ENCODE data around the gene FOXR1. TPM values are rescaled to one million over a fixed set of nuclear protein-coding genes. Genes with fewer than 3 reads are reported as not detected.

Gene FOXR1
- polyA plus RNA-seq, 1 experiment, result not detected

DNA sequence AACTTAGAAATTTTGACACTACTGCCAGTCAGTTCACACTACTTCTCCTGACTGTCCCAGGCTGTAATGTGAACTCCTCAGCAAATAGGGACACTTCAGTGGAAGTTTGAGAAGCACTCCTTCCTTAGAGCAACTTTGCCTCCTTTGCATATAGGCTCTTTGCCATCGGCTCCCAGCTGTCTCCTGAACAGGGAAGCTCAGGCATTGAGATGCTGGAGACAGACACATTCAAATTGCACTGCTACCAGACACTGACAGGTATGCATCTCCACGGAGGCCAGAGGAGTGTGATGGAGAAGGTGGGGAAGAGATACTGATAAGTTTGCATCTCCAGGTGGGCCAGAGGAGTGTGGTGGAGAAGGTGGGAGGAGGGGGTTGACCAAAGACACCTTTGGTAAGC, 48.4 kb downstream of the FOXR1 start:
- TF ChIP-seq CTCF (IDR thresholded peaks at IDR 0.05; ENCODE audit: insufficient read depth, low read depth, low read length), result no peak
- Histone ChIP-seq H3K4me3 (ENCODE audit: low read depth, low read length) (peak overlapping the region; percentile 85), H3K27me3 (ENCODE audit: control insufficient read depth, insufficient read depth, low read length) (no peaks in the 10 kb centered on the region), H3K36me3 (ENCODE audit: control insufficient read depth, insufficient read depth, low read length) (peaks cover 14% of the 10 kb centered on the region)
- no peak for DNase-seq (ENCODE audit: low read depth)
- POLR2A ChIA-PET, result no interaction called here
- CTCF ChIA-PET, result interaction anchor here (1.2 to 3.4 kb wide), 2 partner anchors 10 to 360 kb away, joined by 3 to 13 read pairs; partner anchors contain the start of gene SLC37A4

GRCh38 chr11:119021631-119022030, 50.1 kb downstream of the FOXR1 start:
- H3K4me3 ChIP-seq (ENCODE audit: low read depth, low read length), result no peak overlapping the region
- CTCF ChIA-PET, result no interaction called here
- no peak for TF ChIP-seq CTCF (IDR thresholded peaks at IDR 0.05; ENCODE audit: insufficient read depth, low read depth, low read length)
- no peak for DNase-seq (ENCODE audit: low read depth)
- POLR2A ChIA-PET, result no interaction called here
- H3K36me3 ChIP-seq (ENCODE audit: control insufficient read depth, insufficient read depth, low read length), result peaks cover 8% of the 10 kb centered on the region
- no peaks in the 10 kb centered on the region for H3K27me3 ChIP-seq (ENCODE audit: control insufficient read depth, insufficient read depth, low read length)

DNA sequence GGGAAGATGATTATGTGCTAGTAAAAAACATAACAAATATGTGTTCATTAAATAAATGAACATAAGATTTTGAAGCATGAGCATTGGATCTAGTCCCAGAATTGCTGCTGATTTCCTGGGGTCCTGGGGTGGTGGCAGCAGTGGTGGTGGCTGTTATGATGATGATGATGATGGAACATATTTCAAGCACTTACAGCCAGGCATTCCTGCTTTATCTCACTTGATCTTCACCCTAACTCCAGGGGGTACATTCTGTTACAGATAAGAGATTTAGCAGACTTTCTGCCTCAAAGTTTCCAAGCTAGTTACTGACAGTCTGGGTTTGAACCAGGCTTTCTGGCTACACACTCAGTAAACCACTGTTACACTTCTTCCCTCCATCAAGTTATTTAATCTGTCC, 52.2 kb downstream of the FOXR1 start:
- no peak for DNase-seq (ENCODE audit: low read depth)
- POLR2A ChIA-PET, result interaction anchor here (0.6 kb wide), 2 partner anchors 61 to 98 kb away, joined by 5 to 14 read pairs; partner anchors contain the start of gene HINFP
- CTCF ChIA-PET, result no interaction called here

DNA sequence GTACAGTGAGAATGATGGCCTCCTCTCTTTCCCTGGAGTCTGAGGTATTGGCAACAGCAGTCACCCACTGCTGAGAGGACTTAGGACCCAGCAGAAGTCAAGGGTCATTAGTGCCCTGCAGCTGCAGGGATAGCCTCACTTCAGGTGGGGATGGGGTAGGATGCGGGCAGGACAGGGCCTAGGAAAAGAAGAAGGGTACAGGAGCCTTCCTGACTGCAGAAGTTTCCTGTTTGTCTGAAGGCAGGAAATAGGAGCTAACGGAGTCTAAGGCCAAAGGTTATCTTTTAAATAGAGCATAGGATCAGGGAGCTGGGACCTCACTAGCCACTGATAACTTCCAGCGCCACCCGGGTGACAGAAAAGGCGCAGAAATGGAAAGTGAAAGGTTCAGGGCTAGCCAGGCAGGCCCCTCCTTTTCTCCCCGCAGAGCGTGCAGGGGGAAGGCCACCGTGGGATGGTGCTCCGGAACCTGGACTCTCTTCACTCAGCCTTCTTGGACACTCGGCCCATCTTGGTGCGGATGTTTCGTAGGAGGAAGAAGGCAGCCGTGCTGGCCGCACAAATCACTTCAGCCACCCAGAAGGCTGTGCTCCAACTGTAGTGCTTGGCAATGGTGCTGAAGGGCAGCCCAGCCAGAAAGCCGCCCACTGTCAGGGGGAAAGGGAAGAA, 53.0 kb downstream of the FOXR1 start:
- Histone ChIP-seq H3K4me3 (ENCODE audit: low read depth, low read length) (no peak overlapping the region), H3K27me3 (ENCODE audit: control insufficient read depth, insufficient read depth, low read length) (no peaks in the 10 kb centered on the region), H3K36me3 (ENCODE audit: control insufficient read depth, insufficient read depth, low read length) (peaks cover 8% of the 10 kb centered on the region)
- TF ChIP-seq CTCF (IDR thresholded peaks at IDR 0.05; ENCODE audit: insufficient read depth, low read depth, low read length), result no peak
- ChIA-PET POLR2A (no interaction called here), CTCF (interaction anchor here (1.0 kb wide), 1 partner anchor 95 kb away, joined by 4 read pairs; no protein-coding TSS in a partner anchor)
- no peak for DNase-seq (ENCODE audit: low read depth)

More for the DNA sequence above, 52.2 kb downstream of the FOXR1 start:
- TF ChIP-seq CTCF (IDR thresholded peaks at IDR 0.05; ENCODE audit: insufficient read depth, low read depth, low read length), result no peak
- Histone ChIP-seq H3K36me3 (ENCODE audit: control insufficient read depth, insufficient read depth, low read length) (peaks cover 8% of the 10 kb centered on the region), H3K27me3 (ENCODE audit: control insufficient read depth, insufficient read depth, low read length) (no peaks in the 10 kb centered on the region), H3K4me3 (ENCODE audit: low read depth, low read length) (no peak overlapping the region)

DNA sequence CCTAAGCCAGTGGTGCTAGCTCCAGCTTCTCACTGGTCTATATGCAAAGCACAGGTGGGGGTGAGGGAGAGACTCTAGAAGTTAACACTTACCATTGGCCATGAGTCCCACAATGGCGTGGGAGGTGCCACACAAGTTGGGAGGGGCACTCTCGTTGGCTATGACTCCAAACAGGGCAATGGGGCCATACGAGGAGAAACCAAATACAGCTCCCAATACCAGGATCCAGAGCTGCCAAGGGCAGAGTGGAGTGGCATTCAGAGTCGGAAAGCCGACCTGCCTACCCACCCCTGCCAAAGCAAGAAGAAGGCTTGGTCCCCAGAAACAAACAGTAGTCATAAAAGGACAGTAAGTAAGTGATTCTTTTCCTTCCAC, 53.5 kb downstream of the FOXR1 start:
- H3K4me3 ChIP-seq (ENCODE audit: low read depth, low read length), result no peak overlapping the region
- no peak for DNase-seq (ENCODE audit: low read depth)
- TF ChIP-seq CTCF (IDR thresholded peaks at IDR 0.05; ENCODE audit: insufficient read depth, low read depth, low read length), result no peak
- ChIA-PET POLR2A (no interaction called here), CTCF (interaction anchor here (1.0 kb wide), 1 partner anchor 95 kb away, joined by 4 read pairs; no protein-coding TSS in a partner anchor)
- H3K27me3 ChIP-seq (ENCODE audit: control insufficient read depth, insufficient read depth, low read length), result no peaks in the 10 kb centered on the region
- peaks cover 8% of the 10 kb centered on the region for H3K36me3 ChIP-seq (ENCODE audit: control insufficient read depth, insufficient read depth, low read length)

Data from BJ (cell line).